Muscle of arm (tissue), 14 donors: ENCODE measurements around the gene PLSCR3. TPM values are rescaled to one million over a fixed set of nuclear protein-coding genes. Genes with fewer than 3 reads are reported as not detected.
A peak's percentile ranks its signal among the peaks of the same experiment; 100 is the strongest.

ENCODE experiments used
- DNase-seq: peaks from one replicate; pipeline ENCODE4 v3.0.0-alpha.2; 2013
- long read RNA-seq, 11 donors: transcript quantifications; one replicate each; lab custom pipeline, GENCODE V29; 2026
- polyA plus RNA-seq, 12 donors: library from polyadenylated mRNA; unstranded; fragments of 120-200 nt; gene quantifications; one replicate each; pipeline ENCODE4 v1.2.1, GENCODE V29; 2013; ENCODE audit not compliant: insufficient read length in 12 of 12

The PLSCR3 gene
- polyA plus RNA-seq: 10 to 100 TPM in 11 of 12 donors, not detected in 1; 19.8 to 52.1 (median 23.2) TPM
- long read RNA-seq, donor 1, partial matches to known transcripts: 0 of 4 reads
- long read RNA-seq, donor 1, other reads (novel, unspliced or antisense): 0 of 4 reads
- long read RNA-seq, donor 2, partial matches to known transcripts: 9 of 15 reads
- long read RNA-seq, donor 2, other reads (novel, unspliced or antisense): 0 of 15 reads
- long read RNA-seq, donor 3, partial matches to known transcripts: 0 of 2 reads
- long read RNA-seq, donor 3, other reads (novel, unspliced or antisense): 0 of 2 reads
- long read RNA-seq, donor 4, partial matches to known transcripts: 0 of 2 reads
- long read RNA-seq, donor 4, other reads (novel, unspliced or antisense): 0 of 2 reads
- long read RNA-seq, donor 5, transcript PLSCR3-202 (8 exons, 2,067 nt): major isoform, 9 of 26 reads
- long read RNA-seq, donor 5, partial matches to known transcripts: 11 of 26 reads
- long read RNA-seq, donor 5, other reads (novel, unspliced or antisense): 0 of 26 reads
- long read RNA-seq, donor 6, partial matches to known transcripts: 0 of 4 reads
- long read RNA-seq, donor 6, other reads (novel, unspliced or antisense): 0 of 4 reads
- long read RNA-seq, donor 7, partial matches to known transcripts: 0 of 4 reads
- long read RNA-seq, donor 7, other reads (novel, unspliced or antisense): 0 of 4 reads
- long read RNA-seq, donor 8, partial matches to known transcripts: 7 of 12 reads
- long read RNA-seq, donor 8, other reads (novel, unspliced or antisense): 0 of 12 reads
- long read RNA-seq, donor 9, partial matches to known transcripts: 0 of 7 reads
- long read RNA-seq, donor 9, other reads (novel, unspliced or antisense): 0 of 7 reads
- long read RNA-seq, donor 10, transcript PLSCR3-202 (8 exons, 2,067 nt): major isoform, 5 of 9 reads
- long read RNA-seq, donor 10, partial matches to known transcripts: 0 of 9 reads
- long read RNA-seq, donor 10, other reads (novel, unspliced or antisense): 0 of 9 reads
- long read RNA-seq, donor 11, transcript PLSCR3-202 (8 exons, 2,067 nt): major isoform, 6 of 10 reads
- long read RNA-seq, donor 11, partial matches to known transcripts: 0 of 10 reads
- long read RNA-seq, donor 11, other reads (novel, unspliced or antisense): 0 of 10 reads

- DNase-seq: peak; percentile 83
Measured at GRCh38 chr17:7394452-7395191, at the start of gene PLSCR3. Gene PLSCR3 (minus strand): TSS chr17:7394525. CDS start chr17:7394110, 415 bp downstream.

- no peak for DNase-seq
Measured at GRCh38 chr17:7443499-7444485, 49.5 kb upstream of the PLSCR3 start.

- DNase-seq: no peak
Measured at GRCh38 chr17:7442142-7442541, 47.8 kb upstream of the PLSCR3 start.

GRCh38 chr17:7441266-7441665, 46.9 kb upstream of the PLSCR3 start:
- no peak for DNase-seq

GRCh38 chr17:7440834-7441195, 46.5 kb upstream of the PLSCR3 start:
- no peak for DNase-seq

- no peak for DNase-seq
Measured at GRCh38 chr17:7440113-7440833, 45.9 kb upstream of the PLSCR3 start.

GRCh38 chr17:7439462-7440112, 45.3 kb upstream of the PLSCR3 start, which contains the start of gene FGF11:
Gene FGF11 (plus strand): TSS chr17:7439512. CDS start chr17:7439621, 109 bp downstream.
- DNase-seq: no peak

DNA sequence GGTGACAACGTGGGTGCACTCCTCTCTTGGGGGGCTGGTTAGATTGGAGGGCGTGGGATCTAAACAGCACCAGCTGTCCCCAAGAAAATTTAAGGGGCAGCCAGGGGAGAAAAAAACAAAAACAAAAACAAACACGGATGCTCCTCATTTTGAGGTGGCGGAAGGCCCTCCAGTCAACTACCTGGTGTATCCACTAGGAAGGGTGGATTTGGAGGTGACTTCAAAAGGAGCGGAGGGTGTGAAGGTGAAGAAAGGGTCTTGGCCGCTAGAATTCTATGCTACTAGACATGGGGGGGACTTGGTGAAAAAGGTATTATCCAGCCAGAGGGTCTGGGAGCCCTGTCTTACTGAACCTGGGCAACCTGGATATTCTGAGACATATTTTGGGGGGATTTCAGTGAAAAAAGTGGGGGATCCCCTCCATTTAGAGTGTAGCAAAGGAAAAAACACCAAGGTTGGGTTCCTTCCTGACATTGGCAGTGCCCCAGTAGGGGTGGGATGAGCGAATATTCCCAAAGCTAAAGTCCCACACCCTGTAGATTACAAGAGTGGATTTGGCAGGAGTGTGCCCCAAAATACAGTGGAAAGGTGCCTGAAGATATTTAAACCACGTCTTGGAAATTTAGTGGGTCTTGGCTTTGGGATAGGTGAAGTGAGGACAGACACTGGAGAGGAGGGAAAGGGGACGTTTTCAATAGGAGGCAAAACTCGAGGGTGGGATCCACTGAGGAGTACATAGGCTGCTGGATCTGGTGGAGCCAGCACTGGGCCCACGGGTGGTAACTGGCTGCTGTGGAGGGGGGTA, 44.5 kb upstream of the PLSCR3 start:
- DNase-seq: no peak

- no peak for DNase-seq
Measured at GRCh38 chr17:7437950-7438614, 43.8 kb upstream of the PLSCR3 start.

DNA sequence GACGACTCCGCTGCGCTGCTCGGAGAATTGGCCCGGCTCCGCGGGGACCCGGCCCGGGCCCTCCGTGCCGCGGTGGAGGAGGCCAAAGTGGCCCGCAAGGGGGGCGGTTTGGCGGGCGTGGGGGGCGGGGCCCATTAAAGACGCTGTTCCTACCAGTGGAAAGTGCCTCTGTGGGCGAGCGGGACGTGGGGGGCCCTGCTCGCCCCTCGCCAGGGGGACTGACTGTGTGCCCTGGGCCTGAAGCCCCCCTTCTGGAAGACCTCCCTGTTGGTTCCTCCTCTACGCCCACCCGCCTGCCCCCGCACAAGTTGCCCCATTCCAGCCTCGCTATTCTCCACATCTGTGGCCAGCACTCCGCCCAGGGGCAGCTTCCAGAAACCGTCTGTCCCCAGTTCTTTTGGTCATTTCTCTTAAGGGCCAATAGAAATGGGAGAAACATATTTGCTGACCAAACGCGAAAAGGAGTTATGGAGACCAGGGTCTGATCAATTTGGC, 43.1 kb upstream of the PLSCR3 start:
- DNase-seq: no peak

DNA sequence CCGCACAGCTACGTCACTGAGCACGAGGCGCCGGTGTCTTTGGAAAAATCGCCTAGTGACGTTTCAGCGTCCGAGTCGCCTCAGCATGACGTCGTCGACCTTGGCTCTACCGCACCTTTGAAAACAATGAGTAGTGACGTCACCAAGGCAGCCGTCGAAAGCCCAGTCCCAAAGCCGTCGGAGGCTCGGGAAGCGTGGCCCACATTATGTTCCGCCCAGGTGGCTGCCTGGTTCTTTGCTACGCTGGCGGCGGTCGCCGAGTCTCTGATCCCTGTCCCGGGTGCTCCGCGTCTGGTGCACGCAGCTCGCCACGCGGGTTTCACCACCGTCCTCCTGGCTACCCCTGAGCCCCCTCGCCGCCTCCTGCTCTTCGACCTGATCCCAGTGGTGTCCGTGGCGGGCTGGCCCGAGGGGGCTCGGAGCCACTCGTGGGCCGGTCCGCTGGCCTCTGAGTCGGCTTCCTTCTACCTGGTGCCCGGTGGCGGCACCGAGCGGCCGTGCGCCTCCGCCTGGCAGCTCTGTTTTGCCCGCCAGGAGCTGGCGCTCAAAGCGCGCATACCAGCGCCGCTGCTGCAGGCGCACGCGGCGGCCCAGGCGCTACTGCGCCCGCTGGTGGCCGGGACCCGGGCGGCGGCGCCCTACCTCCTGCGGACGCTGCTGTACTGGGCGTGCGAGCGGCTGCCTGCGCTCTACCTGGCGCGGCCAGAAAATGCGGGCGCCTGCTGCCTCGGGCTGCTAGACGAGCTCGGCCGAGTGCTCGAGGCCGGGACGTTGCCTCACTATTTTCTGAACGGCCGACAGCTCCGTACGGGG, 42.4 kb upstream of the PLSCR3 start:
- DNase-seq: no peak

- DNase-seq: no peak
Measured at GRCh38 chr17:7435676-7436555, 41.6 kb upstream of the PLSCR3 start.

- DNase-seq: no peak
Measured at GRCh38 chr17:7432296-7432695, 38.0 kb upstream of the PLSCR3 start.

GRCh38 chr17:7431231-7431630, 36.9 kb upstream of the PLSCR3 start:
- no peak for DNase-seq

DNA sequence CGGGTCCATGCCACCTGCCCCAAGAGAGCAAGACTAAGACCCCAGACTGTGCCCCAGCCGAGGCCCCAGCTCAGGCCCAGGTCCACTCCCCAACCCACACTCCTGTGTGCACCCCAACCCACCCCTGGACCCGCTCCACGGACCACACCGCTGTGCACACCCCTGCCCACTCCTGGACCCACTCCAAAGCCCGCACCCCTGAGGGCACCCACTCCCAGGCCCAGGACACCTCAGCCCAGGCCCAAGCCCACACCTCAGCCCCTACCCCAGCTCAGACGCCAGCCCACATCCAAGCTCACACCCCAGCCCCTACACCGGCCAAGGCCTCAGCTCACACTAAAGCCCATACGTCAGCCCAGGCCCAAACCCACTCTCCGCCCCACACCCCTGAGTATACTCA, 35.4 kb upstream of the PLSCR3 start:
- no peak for DNase-seq
